PC-3 (cell line): ENCODE results near the gene ARNT2. TPM values are rescaled to one million over a fixed set of nuclear protein-coding genes. Genes with fewer than 3 reads are reported as not detected.

Experiments
- ATAC-seq: fragments of 200-7000 bp; cut with Tn5 transposase; 2 replicates; pipeline ENCODE4 v1.9.1; 2020; ENCODE audit warnings: mild to moderate bottlenecking, moderate library complexity
- BruUV-seq: library from RNA; stranded (reverse); fragments of 400-500 nt; replicated peaks from 2 replicates; lab custom pipeline; 2021; lab: Mats Ljungman, UMichigan
- CTCF ChIA-PET: fragments of 300-600 bp; sonication (Branson Sonifier 250); formaldehyde crosslinking; loops from one replicate; lab custom pipeline; 2022; ENCODE audit warnings: antibody characterized with exemption; lab: Charles Lee
- POLR2A ChIA-PET: fragments of 300-600 bp; sonication (Branson Sonifier 250); formaldehyde crosslinking; loops from one replicate; lab custom pipeline; 2022; ENCODE audit warnings: antibody characterized with exemption; ENCODE audit not compliant: unreplicated experiment; lab: Charles Lee
- DNase-seq: peaks from one replicate; pipeline ENCODE4 v3.0.0-alpha.2; 2015
- H2AFZ ChIP-seq: fragments of 300-600 bp; sonication (generic); 2 replicates; pipeline ENCODE4 v1.6.0; 2016; ENCODE audit warnings: antibody characterized with exemption, low read length
- H3F3A ChIP-seq: fragments of 300-600 bp; sonication (generic); one replicate; pipeline ENCODE4 v1.6.0; 2017; ENCODE audit warnings: antibody characterized with exemption, low read length, control low read depth, mild to moderate bottlenecking; ENCODE audit not compliant: unreplicated experiment
- H3K27ac ChIP-seq: fragments of 300-600 bp; sonication (generic); 2 replicates; pipeline ENCODE4 v1.5.1; 2016; ENCODE audit warnings: mild to moderate bottlenecking, low read length
- H3K27me3 ChIP-seq: fragments of 300-600 bp; sonication (generic); 2 replicates; pipeline ENCODE4 v1.6.1; 2016; ENCODE audit warnings: low read length, mixed read lengths
- H3K36me3 ChIP-seq: fragments of 300-600 bp; sonication (generic); 2 replicates; pipeline ENCODE4 v1.6.1; 2016; ENCODE audit warnings: low read depth, mixed run types, low read length, mixed read lengths
- H3K4me1 ChIP-seq: fragments of 300-600 bp; sonication (generic); 2 replicates; pipeline ENCODE4 v1.5.1; 2016; ENCODE audit warnings: low read length; ENCODE audit not compliant: insufficient read depth
- H3K4me2 ChIP-seq: fragments of 300-600 bp; sonication (generic); 2 replicates; pipeline ENCODE4 v1.6.0; 2016; ENCODE audit warnings: low read length
- H3K4me3 ChIP-seq: fragments of 300-600 bp; sonication (generic); 2 replicates; pipeline ENCODE4 v1.5.1; 2016; ENCODE audit warnings: mild to moderate bottlenecking, low read length, mixed read lengths
- H3K79me2 ChIP-seq: fragments of 300-600 bp; sonication (generic); 2 replicates; pipeline ENCODE4 v1.6.1; 2017; ENCODE audit warnings: low read length, mixed read lengths
- H3K9ac ChIP-seq: fragments of 300-600 bp; sonication (generic); 2 replicates; pipeline ENCODE4 v1.6.0; 2016; ENCODE audit warnings: mild to moderate bottlenecking, low read length
- H3K9me2 ChIP-seq: fragments of 300-600 bp; sonication (generic); replicated peaks from 2 replicates; pipeline ENCODE4 v1.6.1; 2016; ENCODE audit warnings: mixed run types, low read length, mixed read lengths
- H3K9me3 ChIP-seq: fragments of 300-600 bp; sonication (generic); 2 replicates; pipeline ENCODE4 v1.6.1; 2016; ENCODE audit warnings: low read length, mixed read lengths
- H4K20me1 ChIP-seq: fragments of 300-600 bp; sonication (generic); 2 replicates; pipeline ENCODE4 v1.6.1; 2016; ENCODE audit warnings: low read length, mixed read lengths
- CTCF ChIP-seq: fragments of 300-600 bp; sonication (generic); conservative IDR thresholded peaks from 2 replicates; pipeline ENCODE4 v1.5.1; 2017; ENCODE audit warnings: antibody characterized with exemption, low read depth, mild to moderate bottlenecking, low read length
- EZH2 ChIP-seq: fragments of 300-600 bp; sonication (generic); IDR thresholded peaks from one replicate; pipeline ENCODE4 v1.6.1; 2017; ENCODE audit warnings: antibody characterized with exemption, mild to moderate bottlenecking, low read length; ENCODE audit not compliant: unreplicated experiment
- EZH2phosphoT487 ChIP-seq: fragments of 300-600 bp; sonication (generic); IDR thresholded peaks from 2 replicates; pipeline ENCODE4 v1.6.1; 2018; ENCODE audit warnings: mild to moderate bottlenecking, antibody characterized with exemption, low read length, borderline replicate concordance
- intact Hi-C: fragments of 100-400 bp; cut with micrococcal nuclease; formaldehyde crosslinking; loops from 2 replicates; pipeline ENCODE4 v1.9.0; 2023
- total RNA-seq: library from RNA; depleted of rRNA; stranded (reverse); fragments of >200 nt; gene quantifications from 2 replicates; pipeline ENCODE4 v1.2.3, GENCODE V29; 2014

ARNT2 gene
- total RNA-seq, 1 experiment from 2014 or later, result 0.11 TPM

- TF ChIP-seq EZH2phosphoT487 (no peak), CTCF (no peak), EZH2 (no peak)
- H3K4me3 ChIP-seq, result no peak overlapping the region
- no peaks in the 10 kb centered on the region for H3F3A ChIP-seq
- ATAC-seq (no peak), DNase-seq (no peak)
- ChIA-PET CTCF (no interaction called here), POLR2A (no interaction called here)
- H3K27ac ChIP-seq, result no peak overlapping the region
- H4K20me1 ChIP-seq, result no peaks in the 10 kb centered on the region
- no peak overlapping the region for H3K4me2 ChIP-seq
- H3K79me2 ChIP-seq, result no peaks in the 10 kb centered on the region
- no TSS peak for BruUV-seq
- H3K9me2 ChIP-seq, result no peaks in the 10 kb centered on the region
- no peaks in the 10 kb centered on the region for H3K36me3 ChIP-seq
- intact Hi-C loops, result no loop called here
- H3K4me1 ChIP-seq, result no peaks in the 10 kb centered on the region
- H3K27me3 ChIP-seq, result no peaks in the 10 kb centered on the region
- H2AFZ ChIP-seq, result no peak overlapping the region
- H3K9ac ChIP-seq, result no peak overlapping the region
- 0 out of 2 replicates have a peak, but pooled peaks cover under 1% of the 10 kb centered on the region for H3K9me3 ChIP-seq
Observed at GRCh38 chr15:80635953-80636352, 231.8 kb downstream of the ARNT2 start.

GRCh38 chr15:80636675-80637074 is 232.5 kb downstream of the ARNT2 start:
- Histone ChIP-seq H3K27me3 (no peaks in the 10 kb centered on the region), H3K27ac (no peak overlapping the region), H3K9me3 (0 out of 2 replicates have a peak, but pooled peaks cover 5% of the 10 kb centered on the region), H4K20me1 (no peaks in the 10 kb centered on the region), H3K9me2 (no peaks in the 10 kb centered on the region), H2AFZ (no peak overlapping the region), H3K4me2 (no peak overlapping the region), H3F3A (no peaks in the 10 kb centered on the region), H3K79me2 (no peaks in the 10 kb centered on the region), H3K4me3 (no peak overlapping the region), H3K4me1 (no peaks in the 10 kb centered on the region), H3K36me3 (no peaks in the 10 kb centered on the region), H3K9ac (no peak overlapping the region)
- BruUV-seq, result no TSS peak
- ChIA-PET POLR2A (no interaction called here), CTCF (no interaction called here)
- no peak for ATAC-seq
- intact Hi-C loops, result no loop called here
- DNase-seq, result peak; percentile 17
- TF ChIP-seq EZH2phosphoT487 (no peak), CTCF (peak; percentile 31; the same call in 1 of the 2 replicates)

GRCh38 chr15:80637747-80638146 is 233.6 kb downstream of the ARNT2 start:
- ChIA-PET POLR2A (no interaction called here), CTCF (no interaction called here)
- H3K27me3 ChIP-seq, result no peaks in the 10 kb centered on the region

More at GRCh38 chr15:80637747-80638146, 233.6 kb downstream of the ARNT2 start:
- Histone ChIP-seq H3F3A (no peaks in the 10 kb centered on the region), H3K4me3 (no peak overlapping the region), H3K79me2 (no peaks in the 10 kb centered on the region), H2AFZ (no peak overlapping the region), H3K9ac (no peak overlapping the region), H3K27ac (no peak overlapping the region), H4K20me1 (no peaks in the 10 kb centered on the region), H3K9me3 (0 out of 2 replicates have a peak, but pooled peaks cover 5% of the 10 kb centered on the region), H3K9me2 (no peaks in the 10 kb centered on the region), H3K36me3 (no peaks in the 10 kb centered on the region), H3K4me1 (no peaks in the 10 kb centered on the region), H3K4me2 (no peak overlapping the region)
- no peak for TF ChIP-seq EZH2
- TF ChIP-seq CTCF, result no peak
- TF ChIP-seq EZH2phosphoT487, result no peak
- intact Hi-C loops, result no loop called here
- no TSS peak for BruUV-seq
- ATAC-seq (no peak), DNase-seq (no peak)
